ENCODE results near the gene NAT16. TPM values are rescaled to one million over a fixed set of nuclear protein-coding genes. Genes with fewer than 3 reads are reported as not detected.

Gene NAT16
- total and polyA plus RNA-seq, 2 of the 8 experiments (the other 6 are each of a cell fraction or from before 2014, with no cell fraction given): 0.26 to 0.84 TPM

GRCh38 chr7:101153969-101154692 is 26.0 kb downstream of the NAT16 start, which contains the start of gene AP1S1 (continued):
- TF ChIP-seq CHD2 (IDR thresholded peaks at IDR 0.05; ENCODE audit: low read length) (peak; percentile 30), POLR2AphosphoS5 (IDR thresholded peaks at IDR 0.05; ENCODE audit: low read depth, low read length) (no peak), EZH2 (IDR thresholded peaks at IDR 0.05; ENCODE audit: low read depth, low read length, severe bottlenecking) (no peak)

All from H1 (cell line).